AML-193 (cell line): ENCODE results near the gene CBL.
"Not testable (repeated sequence)": the region's sequence is repeated elsewhere in the genome, so short reads cannot be mapped to it uniquely, and the experiment has no call there.

Experiments used
- DNase-seq, 2 experiments: peaks; one replicate each; lab custom pipeline; 2025; lab: John Stamatoyannopoulos, UW

Gene CBL

DNA sequence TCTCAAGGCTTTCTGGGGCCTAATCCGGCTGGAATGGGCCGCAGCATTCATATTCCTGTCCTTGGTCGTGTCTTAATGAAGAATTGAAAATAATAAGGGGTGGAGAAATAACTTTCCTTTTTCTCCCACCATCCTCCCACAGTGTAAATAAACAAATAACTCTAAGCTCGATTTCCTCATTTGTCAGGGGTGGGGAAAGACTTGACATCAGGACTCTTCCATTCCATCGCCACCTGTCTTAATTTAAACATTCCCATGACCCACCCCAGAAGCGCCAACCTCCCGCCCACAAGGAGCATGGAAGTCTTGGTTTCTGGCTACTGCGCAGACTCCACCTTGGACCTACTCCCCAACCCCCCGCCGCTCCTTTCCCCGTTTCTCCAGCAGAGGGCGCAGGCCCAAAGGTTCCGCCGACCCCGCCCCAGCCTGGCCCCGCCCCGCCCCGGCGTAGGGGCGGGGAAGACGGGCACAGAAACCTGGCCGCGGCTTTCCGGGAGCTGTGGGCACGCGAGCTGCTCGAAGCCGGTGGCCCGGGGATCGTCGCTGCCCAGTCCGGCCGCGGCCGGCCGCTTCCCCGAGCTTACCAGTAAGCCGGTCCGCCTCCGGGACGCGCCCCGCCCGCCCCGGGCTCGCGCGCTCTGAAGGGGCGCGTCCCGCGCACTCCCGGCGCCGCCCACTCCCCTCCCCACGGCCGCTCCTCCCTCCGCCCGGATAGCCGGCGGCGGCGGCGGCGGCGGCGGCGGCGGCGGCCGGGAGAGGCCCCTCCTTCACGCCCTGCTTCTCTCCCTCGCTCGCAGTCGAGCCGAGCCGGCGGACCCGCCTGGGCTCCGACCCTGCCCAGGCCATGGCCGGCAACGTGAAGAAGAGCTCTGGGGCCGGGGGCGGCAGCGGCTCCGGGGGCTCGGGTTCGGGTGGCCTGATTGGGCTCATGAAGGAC is at the start of gene CBL:
TSS of gene CBL (plus strand) at position 766 of the 937 bp plus-strand sequence. CDS start at position 845, 79 bp downstream.
- peak; percentile 69 to 76 for DNase-seq

DNA sequence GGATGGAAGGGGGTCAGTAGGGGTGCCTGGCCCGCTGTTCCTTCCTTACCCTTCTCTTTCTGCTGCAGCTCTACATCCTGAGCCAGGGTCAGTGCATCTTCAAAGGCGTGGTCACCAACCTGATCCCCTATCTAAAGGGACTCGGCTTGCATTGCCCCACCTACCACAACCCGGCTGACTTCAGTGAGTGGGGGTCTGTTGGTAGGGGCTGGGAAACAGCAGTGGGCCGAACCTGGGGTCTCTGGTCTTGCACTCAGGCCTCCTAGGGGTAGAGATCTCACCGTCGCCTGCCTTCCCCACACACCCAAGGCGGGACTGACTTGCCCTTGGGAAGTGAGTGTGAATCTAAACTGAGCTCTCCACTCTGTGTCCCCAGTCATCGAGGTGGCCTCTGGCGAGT is 49.6 kb upstream of the CBL start:
- no peak for DNase-seq

DNA sequence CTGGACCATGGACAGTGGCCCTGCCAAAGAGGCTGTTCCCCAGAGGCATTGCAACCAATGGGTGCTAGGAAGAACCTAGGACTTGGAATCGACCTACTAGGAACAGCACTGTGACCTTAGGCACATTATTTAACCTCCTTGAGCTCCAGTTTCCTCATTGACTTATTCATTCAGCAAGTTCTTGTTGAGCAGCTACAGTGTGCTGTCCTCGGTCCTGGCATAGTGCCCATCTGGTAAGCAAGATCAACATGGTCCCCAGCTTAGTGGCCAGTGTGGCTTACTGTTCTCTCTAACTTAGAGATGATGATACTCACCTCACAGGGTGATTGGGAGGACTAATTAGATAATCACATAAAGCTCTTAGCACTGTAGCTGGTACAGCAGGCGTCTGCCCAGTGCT is 49.1 kb upstream of the CBL start:
- no peak for DNase-seq

GRCh38 chr11:119158467-119158866 is 47.7 kb upstream of the CBL start:
- no peak for DNase-seq

GRCh38 chr11:119160151-119160550 is 46.0 kb upstream of the CBL start:
- no peak for DNase-seq

GRCh38 chr11:119161871-119162270 is 44.3 kb upstream of the CBL start:
- no peak for DNase-seq

DNA sequence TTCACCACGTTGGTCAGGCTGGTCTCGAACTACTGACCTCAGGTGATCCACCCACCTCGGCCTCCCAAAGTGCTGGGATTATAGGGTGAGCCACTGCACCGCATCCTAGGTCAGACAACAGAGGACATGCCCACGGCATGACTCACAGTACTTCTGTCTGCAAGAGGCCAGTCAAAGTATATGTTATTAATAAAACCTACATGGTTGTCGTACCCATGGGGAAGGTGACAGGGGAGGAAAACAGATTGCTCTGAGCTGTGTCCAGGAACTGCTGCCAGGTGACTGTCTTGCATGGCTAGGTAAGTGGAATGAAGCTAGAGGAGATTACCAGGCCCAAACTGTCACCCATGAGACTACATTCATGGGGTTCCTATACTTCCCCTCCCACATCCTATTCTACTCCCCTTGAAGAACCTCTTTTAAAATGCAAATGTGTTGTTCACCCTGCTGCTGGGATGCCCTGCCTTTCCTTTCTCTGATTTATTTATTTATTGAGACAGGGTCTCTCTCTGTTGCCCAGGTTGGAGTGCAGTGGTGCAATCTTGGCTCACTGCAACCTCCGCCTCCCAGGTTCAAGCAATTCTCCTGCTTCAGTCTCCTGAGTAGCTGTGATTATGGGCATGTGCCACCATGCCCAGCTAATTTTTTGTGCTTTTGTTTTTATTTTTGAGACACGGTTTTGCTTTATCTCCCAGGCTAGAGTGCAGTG is 39.6 kb upstream of the CBL start:
- no peak for DNase-seq

- DNase-seq = not testable (repeated sequence)
Measured at GRCh38 chr11:119167077-119167458, 39.1 kb upstream of the CBL start.

DNA sequence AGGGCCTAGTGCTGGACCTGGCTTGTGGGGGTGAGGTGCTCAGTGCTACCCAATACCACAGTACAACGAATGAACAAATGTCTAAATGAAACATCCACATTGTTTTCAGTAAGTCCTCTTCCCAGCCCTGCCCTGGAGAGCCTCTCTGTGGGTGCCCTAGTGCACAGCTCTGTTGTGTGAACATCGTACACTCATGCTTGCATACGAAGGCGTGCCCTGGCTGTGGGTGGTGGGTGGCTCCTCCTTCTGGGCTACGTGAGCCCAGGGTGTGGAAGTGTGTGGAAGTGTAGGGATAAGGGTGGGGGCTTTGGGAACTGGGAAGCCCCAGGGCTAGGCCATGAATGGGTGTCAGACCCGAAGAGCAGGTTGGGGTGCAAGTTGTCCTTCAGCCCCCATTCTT is 38.2 kb upstream of the CBL start:
- DNase-seq = no peak

DNA sequence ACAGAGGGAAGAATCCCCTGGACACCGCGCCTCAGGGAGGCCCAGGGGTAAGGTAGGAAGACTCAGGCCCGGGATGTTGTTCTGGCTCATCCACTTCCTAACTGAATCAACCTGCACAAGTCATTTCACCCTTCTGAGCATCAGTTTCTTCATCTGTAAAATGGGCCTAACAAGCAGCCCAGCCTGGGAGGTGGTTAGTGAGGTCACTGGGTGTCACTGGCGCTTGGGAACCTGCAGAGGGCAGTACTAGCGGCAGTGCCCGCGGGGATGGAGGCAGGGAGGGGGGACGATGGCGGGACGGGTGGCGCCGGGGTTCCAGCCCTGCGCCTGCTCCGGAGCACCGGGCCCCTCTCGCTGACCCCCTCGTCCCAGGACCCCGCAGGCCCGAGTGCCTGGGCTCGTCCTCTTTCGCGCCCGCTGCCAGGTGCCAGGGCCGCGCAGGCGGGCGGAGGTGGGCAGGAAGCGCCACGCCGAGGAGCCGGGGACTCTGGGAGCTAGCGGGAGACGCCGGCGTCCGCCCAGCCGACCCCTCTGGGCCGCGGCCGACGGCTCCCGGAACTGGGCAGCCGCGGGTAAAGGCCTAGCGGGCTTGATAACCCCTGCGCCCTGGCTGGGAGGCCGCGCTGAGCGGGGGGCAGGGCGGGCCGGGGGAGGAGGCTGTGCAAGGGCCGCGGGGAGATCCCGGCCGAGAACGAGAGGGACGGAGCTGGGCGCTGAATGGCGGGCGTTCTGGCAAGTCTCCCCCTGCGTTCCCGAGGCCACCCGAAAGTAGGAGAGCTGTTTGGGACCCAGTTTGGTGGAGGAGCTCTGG is 37.5 kb upstream of the CBL start, which contains the start of gene NLRX1:
TSS of gene NLRX1 (plus strand) at position 255 of the 811 bp plus-strand sequence. CDS start 2,679 bp downstream, outside the sequence.
- peak; percentile 61 to 76 for DNase-seq

DNA sequence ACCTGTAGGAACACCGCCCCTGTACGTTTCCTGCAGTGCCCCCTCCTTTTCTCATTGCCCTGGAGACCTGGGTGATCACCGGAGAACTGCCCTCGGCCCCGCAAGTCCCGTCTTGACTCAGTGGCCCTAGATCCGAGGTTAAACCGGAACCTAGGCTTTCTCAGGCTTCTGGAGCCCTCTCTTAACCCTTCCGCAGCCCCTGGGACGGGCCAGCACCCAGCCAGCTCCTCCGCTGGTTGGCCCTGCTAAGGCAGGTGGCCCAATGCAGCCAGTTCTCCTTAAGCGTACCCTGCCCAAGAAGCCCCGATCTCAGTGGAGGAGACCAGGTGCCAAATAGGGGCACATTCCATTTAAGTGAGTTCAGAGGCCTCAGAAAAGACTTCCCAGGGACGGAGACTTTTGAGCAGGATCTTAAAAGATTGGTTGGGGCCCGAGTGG is 36.8 kb upstream of the CBL start:
- peak; percentile 6 to 25 for DNase-seq

DNA sequence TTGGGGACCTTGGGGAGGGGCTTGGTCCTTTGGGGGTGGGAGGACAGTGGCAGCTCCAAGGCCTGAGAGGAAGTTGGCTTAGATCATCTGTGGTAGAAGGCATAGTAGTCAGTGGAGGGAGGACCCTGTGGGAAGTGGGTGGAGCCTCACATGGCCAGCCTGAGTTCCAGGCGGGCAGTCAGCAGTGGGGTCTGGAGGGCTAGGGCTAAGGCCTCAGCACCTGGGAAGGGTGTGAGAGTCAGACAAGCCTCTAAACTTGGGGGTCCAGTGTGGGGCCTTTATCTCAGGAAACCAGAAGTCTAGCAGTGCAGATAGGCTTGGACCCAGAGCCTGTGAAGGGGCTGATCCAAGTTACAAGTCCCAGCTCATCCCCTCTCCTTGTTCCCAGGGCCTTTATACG is 33.6 kb upstream of the CBL start:
- peak; percentile 43 to 68 for DNase-seq

- DNase-seq = no peak
Measured at GRCh38 chr11:119173453-119173852, 32.7 kb upstream of the CBL start.

GRCh38 chr11:119175493-119176077 is 30.6 kb upstream of the CBL start:
- no peak for DNase-seq

DNA sequence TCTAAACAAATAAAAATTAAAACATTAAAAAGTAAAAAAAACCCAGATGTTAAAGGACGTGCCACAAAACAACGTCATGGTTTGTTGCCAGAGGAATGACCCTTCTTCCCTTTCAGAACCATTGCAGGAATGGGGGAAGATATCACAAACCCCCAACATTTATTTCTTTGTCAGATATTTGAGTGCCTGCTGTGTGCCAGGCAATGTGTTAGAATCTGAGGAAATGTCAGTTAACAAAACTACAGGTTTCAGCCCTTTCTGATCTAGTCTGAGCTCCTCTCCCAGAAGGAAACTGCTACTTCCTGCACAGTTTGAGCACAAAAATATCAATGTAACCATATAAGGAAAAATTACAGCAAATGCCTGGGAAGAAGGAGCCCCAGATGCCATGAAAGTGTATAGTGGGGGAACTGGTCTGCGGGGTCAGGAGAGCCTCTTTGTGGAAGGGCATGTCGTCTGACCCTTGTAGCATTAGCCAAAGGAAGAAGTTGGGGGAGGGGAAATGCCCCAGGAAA is 27.9 kb upstream of the CBL start:
- no peak for DNase-seq

- DNase-seq = no peak
Measured at GRCh38 chr11:119179342-119179741, 26.8 kb upstream of the CBL start.

DNA sequence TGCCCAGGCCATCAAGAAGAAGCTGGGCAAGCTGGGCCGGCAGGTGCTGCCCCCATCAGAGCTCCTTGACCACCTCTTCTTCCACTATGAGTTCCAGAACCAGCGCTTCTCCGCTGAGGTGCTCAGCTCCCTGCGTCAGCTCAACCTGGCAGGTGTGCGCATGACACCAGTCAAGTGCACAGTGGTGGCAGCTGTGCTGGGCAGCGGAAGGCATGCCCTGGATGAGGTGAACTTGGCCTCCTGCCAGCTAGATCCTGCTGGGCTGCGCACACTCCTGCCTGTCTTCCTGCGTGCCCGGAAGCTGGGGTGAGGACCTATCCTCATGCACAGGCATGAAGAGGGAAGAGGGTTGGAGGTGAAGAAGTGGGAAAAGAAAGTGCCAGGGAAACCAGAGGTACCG is 26.2 kb upstream of the CBL start:
- DNase-seq = no peak

- DNase-seq = no peak
Measured at GRCh38 chr11:119180729-119181676, 25.1 kb upstream of the CBL start.

DNA sequence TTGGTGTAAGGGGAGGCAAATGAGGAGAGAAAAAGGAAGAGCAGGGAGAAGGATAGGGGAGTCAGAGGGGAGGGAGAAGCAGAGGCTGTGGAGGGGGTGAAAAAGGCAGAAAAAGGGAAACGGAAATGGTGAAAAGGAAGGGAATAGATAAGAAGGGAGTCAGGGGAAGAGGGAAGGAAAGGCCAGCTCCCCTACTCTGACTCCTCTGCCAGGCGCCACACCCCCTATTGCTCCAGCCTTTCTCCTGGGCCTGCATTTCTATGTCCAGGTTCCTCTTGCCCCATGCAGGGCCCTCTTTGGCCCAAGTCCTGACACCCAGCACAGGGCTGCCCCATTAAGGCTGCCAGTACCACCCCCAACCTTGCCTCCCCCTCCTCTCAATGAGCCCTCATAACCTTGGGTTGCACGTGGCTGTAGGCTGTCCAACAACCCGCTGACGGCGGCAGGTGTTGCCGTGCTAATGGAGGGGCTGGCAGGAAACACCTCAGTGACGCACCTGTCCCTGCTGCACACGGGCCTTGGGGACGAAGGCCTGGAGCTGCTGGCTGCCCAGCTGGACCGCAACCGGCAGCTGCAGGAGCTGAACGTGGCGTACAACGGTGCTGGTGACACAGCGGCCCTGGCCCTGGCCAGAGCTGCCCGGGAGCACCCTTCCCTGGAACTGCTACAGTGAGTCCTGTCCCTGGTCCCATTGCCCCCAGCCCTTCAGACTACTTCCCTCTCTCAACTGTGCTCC is 24.3 kb upstream of the CBL start:
- peak; percentile 2 to 5 for DNase-seq

DNA sequence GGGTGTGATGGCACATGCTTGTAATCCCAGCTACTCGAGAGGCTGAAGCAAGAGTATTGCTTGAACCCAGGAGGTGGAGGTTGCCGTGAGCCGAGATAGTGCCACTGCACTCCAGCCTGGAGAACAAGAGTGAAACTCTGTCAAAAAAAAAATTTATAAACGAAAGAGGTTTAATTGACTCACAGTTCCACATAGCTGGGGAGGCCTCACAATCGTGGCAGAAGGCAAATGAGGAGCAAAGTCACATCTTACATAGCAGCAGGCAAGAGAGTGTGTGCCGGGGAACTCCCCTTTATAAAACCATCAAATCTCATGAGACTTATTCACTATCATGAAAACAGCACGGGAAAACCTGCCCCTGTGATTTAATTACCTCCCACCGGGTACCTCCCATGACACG is 21.7 kb upstream of the CBL start:
- not testable (repeated sequence) for DNase-seq
